GM12878 (cell line): ENCODE measurements around the gene METAP2. TPM values are rescaled to one million over a fixed set of nuclear protein-coding genes. Genes with fewer than 3 reads are reported as not detected.

Experiments
- ATAC-seq: fragments of 200-7000 bp; cut with Tn5 transposase; 3 replicates; pipeline ENCODE4 v1.9.1; 2020; ENCODE audit warnings: mild to moderate bottlenecking, moderate library complexity
- BruUV-seq: library from RNA; stranded (reverse); fragments of 400-500 nt; replicated peaks from 2 replicates; lab custom pipeline; 2021; lab: Mats Ljungman, UMichigan
- CTCF ChIA-PET: fragments of 300-600 bp; sonication (Branson Sonifier 250); formaldehyde crosslinking; extraction: SDS; loops from one replicate; lab custom pipeline; 2021; ENCODE audit warnings: inconsistent platforms; lab: Yijun Ruan, JAX
- POLR2A ChIA-PET: fragments of 350-600 bp; formaldehyde crosslinking; extraction: SDS; loops from one replicate; lab custom pipeline; 2021; ENCODE audit warnings: inconsistent platforms; lab: Charles Lee
- RAD21 ChIA-PET: fragments of 300-600 bp; sonication (Branson Sonifier 250); formaldehyde crosslinking; loops from one replicate; lab custom pipeline; 2023; ENCODE audit warnings: antibody characterized with exemption; ENCODE audit not compliant: unreplicated experiment; lab: Charles Lee
- SMC1A ChIA-PET: fragments of 300-600 bp; sonication (Branson Sonifier 250); formaldehyde crosslinking; loops from one replicate; lab custom pipeline; 2023; ENCODE audit not compliant: unreplicated experiment, uncharacterized antibody; lab: Charles Lee
- DNase-seq: peaks from one replicate; pipeline ENCODE4 v3.0.0-alpha.2; 2011; ENCODE audit warnings: low read depth, low spot score
- FAIRE-seq: peaks from 3 replicates; lab custom pipeline; 2011; peaks lifted over from hg19 to GRCh38; lab: Jason Lieb, UNC
- H2AFZ ChIP-seq: 2 replicates; pipeline ENCODE4 v1.6.0; 2011; ENCODE audit warnings: low read depth, low read length, control low read depth; ENCODE audit not compliant: control insufficient read depth
- H3K27ac ChIP-seq: 2 replicates; pipeline ENCODE4 v1.5.1; 2011; ENCODE audit warnings: control low read depth; ENCODE audit not compliant: control insufficient read depth, insufficient read depth
- H3K27me3 ChIP-seq, 2 experiments: replicated peaks in 1 of 2; 2 replicates each; pipeline versions ENCODE4 v1.6.0 to v1.6.1; 2011; ENCODE audit warnings: low read length in 1 of 2; ENCODE audit not compliant: control insufficient read depth in 2 of 2, insufficient read depth in 2 of 2
- H3K36me3 ChIP-seq, 2 experiments: 2 replicates each; pipeline ENCODE4 v1.5.1; 2011; ENCODE audit warnings: low read length in 1 of 2; ENCODE audit not compliant: control insufficient read depth in 2 of 2, insufficient read depth in 2 of 2
- H3K4me1 ChIP-seq: 2 replicates; pipeline ENCODE4 v1.6.1; 2011; ENCODE audit warnings: mild to moderate bottlenecking, low read length, moderate library complexity, mixed read lengths; ENCODE audit not compliant: control insufficient read depth, insufficient read depth
- H3K4me2 ChIP-seq: 2 replicates; pipeline ENCODE4 v1.6.0; 2011; ENCODE audit warnings: control low read depth; ENCODE audit not compliant: control insufficient read depth, insufficient read depth
- H3K4me3 ChIP-seq: fragments of 200-600 bp; sonication (generic); 2 replicates; pipeline ENCODE4 v1.5.1; 2016
- H3K79me2 ChIP-seq: 2 replicates; pipeline ENCODE4 v1.6.0; 2011; ENCODE audit warnings: low read length; ENCODE audit not compliant: control insufficient read depth, insufficient read depth
- H3K9ac ChIP-seq: 2 replicates; pipeline ENCODE4 v1.8.0; 2011; ENCODE audit warnings: low read length, control low read depth, mixed read lengths; ENCODE audit not compliant: control insufficient read depth, insufficient read depth
- H3K9me3 ChIP-seq: replicated peaks from 3 replicates; pipeline ENCODE4 v1.5.1; 2011; ENCODE audit warnings: mild to moderate bottlenecking, low read length; ENCODE audit not compliant: control insufficient read depth, insufficient read depth
- H4K20me1 ChIP-seq: 2 replicates; pipeline ENCODE4 v1.6.0; 2011; ENCODE audit not compliant: control insufficient read depth, insufficient read depth
- ASH2L ChIP-seq: fragments of 300-600, 200-600 bp; sonication (generic); IDR thresholded peaks from 2 replicates; pipeline ENCODE4 v1.6.1; 2017; ENCODE audit warnings: low read depth, mild to moderate bottlenecking, borderline replicate concordance
- ATF7 ChIP-seq: fragments of 450-650 bp; IDR thresholded peaks from 2 replicates; pipeline ENCODE4 v1.6.1; 2016; ENCODE audit warnings: low read depth, mild to moderate bottlenecking
- HDAC2 ChIP-seq: fragments of 200-600 bp; sonication (generic); IDR thresholded peaks from 2 replicates; pipeline ENCODE4 v1.6.1; 2017
- NR2C1 ChIP-seq: fragments of 450-650 bp; IDR thresholded peaks from 2 replicates; pipeline ENCODE4 v1.6.1; 2017; ENCODE audit warnings: antibody characterized with exemption, mild to moderate bottlenecking, moderate library complexity
- RELB ChIP-seq: fragments of 450-650 bp; IDR thresholded peaks from 2 replicates; pipeline ENCODE4 v1.6.1; 2017; ENCODE audit warnings: low read depth, mild to moderate bottlenecking, moderate library complexity
- SIN3A ChIP-seq: IDR thresholded peaks from 2 replicates; pipeline ENCODE4 v1.6.1; 2012; ENCODE audit warnings: low read depth, low read length, improper control_type of control experiment
- WGBS: methylation state at CpG from one replicate; pipeline ENCODE4 v1.1.6; 2016; ENCODE audit warnings: low lambda C conversion rate; ENCODE audit not compliant: insufficient replicate concordance, insufficient coverage; ENCODE audit errors: missing lambda C conversion rate; 5-methylcytosine and 5-hydroxymethylcytosine counted together
- in situ Hi-C: fragments of 300-500 bp; cut with MboI; formaldehyde crosslinking; loops from 9 replicates; pipeline ENCODE4 v1.14.3; 2018; ENCODE audit warnings: mixed read lengths
- intact Hi-C: fragments of 100-400 bp; cut with micrococcal nuclease; formaldehyde crosslinking; loops from one replicate; pipeline ENCODE4 v1.14.2; 2022; ENCODE audit not compliant: unreplicated experiment
- polyA plus RNA-seq, 11 experiments: library from polyadenylated mRNA; depleted of rRNA in 4 of 11; unstranded in 6 of 11; stranded (reverse) in 5 of 11; fragments of >200 nt; fragmentation: Nextera tagmentation in 4 of 11; fragmentation: Illumina TruSeq in 1 of 11; extraction: Ambion mirVana in 4 of 11; extraction: Trizol in 1 of 11; gene quantifications; 1 replicate in 1 of 11; 2 replicates in 10 of 11; pipeline versions ENCODE4 v1.2.1 to v1.2.3, GENCODE V29; 2011 to 2016; ENCODE audit warnings: inconsistent platforms in 2 of 11, missing spikeins in 2 of 11, low read depth in 1 of 11
- total RNA-seq, 4 experiments: library from RNA; depleted of rRNA in 3 of 4; stranded (reverse); fragments of >200 nt in 3 of 4; fragmentation: Illumina TruSeq in 1 of 4; extraction: Trizol in 1 of 4; gene quantifications; 2 replicates each; pipeline versions ENCODE4 v1.2.1 to v1.2.3, GENCODE V29; 2013 to 2021

Gene METAP2
- total and polyA plus RNA-seq, 10 of the 15 experiments (the other 5 are each of a cell fraction or from before 2014, with no cell fraction given) = 50.7 to 132 (median 73.9) TPM

GRCh38 chr12:95529693-95530225 is 55.8 kb downstream of the METAP2 start:
- H4K20me1 ChIP-seq = no peaks in the 10 kb centered on the region
- H3K4me1 ChIP-seq = no peaks in the 10 kb centered on the region
- BruUV-seq = no TSS peak
- H2AFZ ChIP-seq = no peak overlapping the region
- H3K27me3 ChIP-seq = no peaks in the 10 kb centered on the region; a peak in 1 of 4 replicates
- no peak overlapping the region for H3K4me2 ChIP-seq
- H3K4me3 ChIP-seq = no peak overlapping the region
- SMC1A ChIA-PET = interaction anchor here (0.7 kb wide), 1 partner anchor 413 kb away, joined by 4 read pairs; no protein-coding TSS in a partner anchor
- CTCF ChIA-PET = interaction anchor here (0.9 to 1.6 kb wide), 4 partner anchors 9 to 412 kb away, joined by 3 to 4 read pairs (median 4); no protein-coding TSS in a partner anchor
- ATAC-seq = no peak
- no peak overlapping the region for H3K9ac ChIP-seq
- POLR2A ChIA-PET = no interaction called here
- RAD21 ChIA-PET = no interaction called here
- H3K27ac ChIP-seq = no peak overlapping the region
- FAIRE-seq = no peak
- 53% methylated on average over 4 of the region's 4 CpGs for WGBS
- H3K36me3 ChIP-seq = no peaks in the 10 kb centered on the region
- in situ Hi-C loops (no loop called here), intact Hi-C loops (loop anchor here (5.0 to 10.0 kb wide), 4 partner anchors 185 to 985 kb away; no protein-coding TSS in a partner anchor)
- no peaks in the 10 kb centered on the region for H3K9me3 ChIP-seq
- H3K79me2 ChIP-seq = no peaks in the 10 kb centered on the region
- no peak for DNase-seq
- TF ChIP-seq ASH2L (no peak), ATF7 (0 out of 2 replicates have a peak, but pooled peaks have one; percentile 38), RELB (no peak), HDAC2 (no peak), SIN3A (no peak), NR2C1 (no peak)
